ENCODE results near the gene SCGB2A2.

The SCGB2A2 gene

DNA sequence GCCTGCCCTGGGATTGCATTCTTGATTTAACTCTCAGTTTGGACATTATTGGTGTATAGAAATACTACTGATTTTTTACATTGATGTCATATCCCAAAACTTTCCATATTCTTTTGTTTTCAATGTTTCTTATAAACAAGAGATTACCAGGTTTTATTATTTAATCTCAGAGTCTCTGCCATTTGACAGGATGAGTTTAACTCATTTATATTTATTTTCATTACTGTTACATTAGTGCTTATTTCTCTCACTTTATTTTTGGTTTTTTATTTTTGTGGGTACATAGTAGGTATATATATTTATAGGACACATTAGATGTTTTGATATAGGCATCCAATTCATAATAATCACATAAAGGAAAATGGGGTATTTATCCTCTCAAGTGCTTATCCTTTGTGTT lies 38.0 kb downstream of the SCGB2A2 start:
- no peak for DNase-seq

DNA sequence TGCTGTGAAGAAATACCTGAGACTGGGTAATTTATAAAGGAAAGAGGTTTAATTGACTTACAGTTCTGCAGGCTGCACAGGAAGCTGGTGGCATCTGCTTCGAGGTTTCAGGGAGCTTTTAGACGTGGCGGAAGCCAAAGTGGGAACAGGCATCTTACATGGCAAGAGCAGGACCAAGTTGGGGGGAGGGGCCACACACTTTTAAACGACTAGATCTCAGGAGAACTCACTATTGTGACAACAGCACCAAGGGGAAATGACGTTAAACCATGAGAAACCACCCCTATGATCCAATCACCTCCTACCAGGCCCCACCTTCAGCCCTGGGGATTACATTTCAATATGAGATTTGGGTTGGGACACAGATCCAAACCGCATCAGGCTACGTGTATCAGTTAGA lies 40.0 kb downstream of the SCGB2A2 start:
- DNase-seq = no peak

DNA sequence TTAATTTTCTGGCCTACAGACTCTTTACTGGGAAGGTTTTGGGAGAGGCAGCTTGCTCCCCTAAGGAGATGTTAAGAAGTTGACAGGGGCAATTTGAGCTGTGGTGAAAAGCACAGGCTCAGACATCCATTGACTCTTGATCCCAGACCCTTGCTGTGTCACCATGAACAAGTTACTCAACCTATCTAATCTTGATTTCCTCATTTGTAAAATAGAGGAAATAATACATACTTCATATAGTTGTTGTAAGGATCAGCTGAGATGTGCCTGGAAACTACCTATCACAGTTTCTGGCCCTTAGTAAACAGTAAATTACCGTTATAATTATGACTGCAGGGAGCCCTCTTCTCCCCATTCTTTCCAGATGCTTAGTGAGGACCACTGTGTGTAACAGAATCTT lies 45.5 kb downstream of the SCGB2A2 start:
- no peak for DNase-seq

DNA sequence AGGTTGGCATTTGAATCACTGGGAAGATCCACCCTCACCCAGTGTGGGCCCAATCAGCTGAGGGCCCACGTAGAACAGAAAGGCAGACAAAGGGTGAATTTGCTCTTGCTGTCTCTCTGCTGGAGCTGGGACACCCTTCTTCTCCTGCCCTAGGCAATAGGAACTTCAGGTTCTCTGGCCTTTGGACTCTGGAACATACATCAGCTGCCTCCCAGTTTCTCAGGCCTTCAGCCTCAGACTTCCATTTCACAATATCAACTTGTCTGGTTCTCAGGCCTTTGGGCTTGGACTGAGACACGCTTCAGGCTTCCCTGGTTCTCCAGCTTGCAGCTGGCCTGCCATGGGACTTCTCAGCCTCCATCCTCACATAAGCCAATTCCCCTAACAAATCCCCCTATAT lies 52.6 kb downstream of the SCGB2A2 start:
- no peak for DNase-seq
